GM12874 (cell line): ENCODE data around the gene ALG6.

Source experiments
- TF ChIP-seq, protein P1 (sequence below): IDR thresholded peaks from 2 replicates; pipeline ENCODE4 v1.5.1; 2011; ENCODE audit warnings: low read depth, mild to moderate bottlenecking, control low read depth, low read length, moderate library complexity; ENCODE audit not compliant: insufficient read depth

ALG6 gene

DNA sequence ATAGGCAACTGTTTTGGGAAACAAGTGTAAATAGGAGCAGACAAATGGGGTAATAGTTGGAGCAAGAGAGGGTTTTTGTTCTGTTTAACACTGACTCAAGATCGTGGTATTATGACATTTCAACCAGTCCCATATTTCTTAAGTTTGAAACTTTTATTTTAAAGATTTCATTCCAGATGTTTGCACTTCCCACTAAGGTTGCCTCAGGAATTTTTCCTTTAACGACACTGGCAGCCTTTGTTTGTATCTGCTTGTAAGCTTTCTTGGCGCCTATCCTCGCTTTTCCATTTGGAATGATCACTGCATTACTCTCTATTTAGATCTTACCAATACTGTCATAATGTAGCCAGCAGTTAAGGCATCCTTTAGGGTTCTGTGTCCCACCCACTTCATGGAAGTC is 67.7 kb downstream of the ALG6 start:
- TF ChIP-seq, protein P1, sequence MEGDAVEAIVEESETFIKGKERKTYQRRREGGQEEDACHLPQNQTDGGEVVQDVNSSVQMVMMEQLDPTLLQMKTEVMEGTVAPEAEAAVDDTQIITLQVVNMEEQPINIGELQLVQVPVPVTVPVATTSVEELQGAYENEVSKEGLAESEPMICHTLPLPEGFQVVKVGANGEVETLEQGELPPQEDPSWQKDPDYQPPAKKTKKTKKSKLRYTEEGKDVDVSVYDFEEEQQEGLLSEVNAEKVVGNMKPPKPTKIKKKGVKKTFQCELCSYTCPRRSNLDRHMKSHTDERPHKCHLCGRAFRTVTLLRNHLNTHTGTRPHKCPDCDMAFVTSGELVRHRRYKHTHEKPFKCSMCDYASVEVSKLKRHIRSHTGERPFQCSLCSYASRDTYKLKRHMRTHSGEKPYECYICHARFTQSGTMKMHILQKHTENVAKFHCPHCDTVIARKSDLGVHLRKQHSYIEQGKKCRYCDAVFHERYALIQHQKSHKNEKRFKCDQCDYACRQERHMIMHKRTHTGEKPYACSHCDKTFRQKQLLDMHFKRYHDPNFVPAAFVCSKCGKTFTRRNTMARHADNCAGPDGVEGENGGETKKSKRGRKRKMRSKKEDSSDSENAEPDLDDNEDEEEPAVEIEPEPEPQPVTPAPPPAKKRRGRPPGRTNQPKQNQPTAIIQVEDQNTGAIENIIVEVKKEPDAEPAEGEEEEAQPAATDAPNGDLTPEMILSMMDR: no peak

DNA sequence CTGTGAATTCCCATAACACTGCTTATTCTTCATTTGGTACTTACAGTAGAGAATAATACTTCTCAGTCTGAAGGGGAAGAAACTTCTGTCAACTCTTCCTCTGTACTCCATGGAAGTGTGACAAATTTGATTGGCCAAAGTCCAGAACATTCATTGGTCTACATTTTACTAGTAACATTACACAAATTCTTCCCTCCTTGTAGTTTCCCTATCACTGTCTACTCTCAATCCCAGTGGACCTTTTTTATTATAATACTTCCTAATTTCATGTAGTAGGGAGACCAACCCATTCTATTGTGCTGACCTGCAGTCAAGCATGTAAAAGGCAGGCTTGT is 74.7 kb downstream of the ALG6 start:
- TF ChIP-seq, protein P1: no peak

DNA sequence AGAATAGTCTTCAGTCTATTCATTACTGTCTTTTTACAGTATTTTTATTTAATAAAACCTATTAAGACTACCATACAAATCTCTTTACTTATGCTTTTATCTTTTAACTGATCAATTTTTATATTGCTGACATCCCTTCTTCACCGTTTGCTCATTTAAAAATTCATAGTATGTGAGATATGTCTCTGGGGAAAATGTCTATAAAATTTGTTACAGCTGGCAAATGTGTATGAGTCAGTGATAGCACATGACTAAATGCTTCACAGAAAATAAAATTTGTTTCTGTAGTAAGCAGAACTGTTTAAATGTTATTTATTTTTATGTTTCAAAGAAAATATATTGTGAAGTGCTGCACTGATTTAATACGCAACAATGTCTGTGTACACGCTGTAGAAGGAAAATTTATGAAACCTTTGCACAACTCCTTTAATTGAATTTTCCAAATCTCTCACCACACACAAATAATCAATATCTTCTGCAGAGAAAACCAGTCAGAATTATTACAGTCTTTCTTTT is 81.4 kb downstream of the ALG6 start:
- TF ChIP-seq, protein P1: no peak

DNA sequence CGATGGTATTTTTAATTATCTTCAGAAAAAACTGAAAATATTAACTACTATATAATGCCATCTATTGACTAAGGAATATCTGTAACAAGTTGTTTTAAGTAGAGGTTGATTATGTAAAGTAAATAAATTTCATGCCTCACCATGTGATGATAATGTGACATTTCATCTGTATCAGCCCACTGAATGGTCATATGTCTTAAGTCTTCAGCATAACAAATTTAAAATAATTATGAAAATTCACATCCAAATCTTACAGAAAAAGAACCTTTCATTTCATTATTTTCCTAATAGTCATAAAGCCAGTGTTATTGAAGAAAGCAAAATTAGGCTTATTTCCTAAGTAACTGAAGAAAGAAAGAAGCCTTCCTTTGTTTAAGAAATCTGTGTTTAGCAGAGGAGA is 83.0 kb downstream of the ALG6 start:
- TF ChIP-seq, protein P1: no peak

DNA sequence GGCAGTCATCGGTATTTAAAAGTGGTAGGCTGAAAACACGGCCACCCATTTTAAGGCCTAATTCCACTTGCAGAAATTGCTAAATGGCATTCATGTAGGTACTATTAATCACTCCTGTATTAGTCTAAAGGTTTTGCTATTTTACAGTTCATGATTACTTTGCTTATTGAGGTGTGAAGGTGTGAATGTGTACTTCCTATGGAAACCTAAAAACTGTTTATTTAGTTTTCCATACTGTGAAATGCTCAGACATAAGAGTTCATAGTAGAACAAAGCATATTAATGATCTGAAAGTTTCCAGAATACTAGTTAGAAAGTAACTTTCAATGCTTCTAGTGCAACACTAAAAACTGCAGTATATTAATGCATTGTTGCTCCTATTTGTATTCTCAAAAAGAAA is 85.8 kb downstream of the ALG6 start:
- TF ChIP-seq, protein P1: no peak

DNA sequence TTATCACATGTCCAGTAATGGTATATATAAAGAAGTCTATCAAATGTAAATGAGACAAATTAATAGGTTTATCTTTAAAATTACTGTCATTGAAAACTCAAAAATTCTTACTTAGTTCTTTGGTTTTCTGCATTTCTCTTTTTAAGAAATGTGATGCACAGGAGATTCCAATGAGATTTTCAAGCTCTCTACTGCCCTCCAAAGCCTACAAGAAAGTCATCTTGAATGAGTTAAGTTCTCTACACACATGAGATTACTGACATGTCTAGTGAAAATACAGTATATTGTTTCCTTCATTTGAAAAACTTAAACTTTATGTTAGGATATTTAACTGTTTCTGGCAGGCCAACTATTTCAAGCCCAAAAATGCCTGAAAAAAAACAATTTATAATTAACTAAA is 86.8 kb downstream of the ALG6 start:
- TF ChIP-seq, protein P1: no peak

DNA sequence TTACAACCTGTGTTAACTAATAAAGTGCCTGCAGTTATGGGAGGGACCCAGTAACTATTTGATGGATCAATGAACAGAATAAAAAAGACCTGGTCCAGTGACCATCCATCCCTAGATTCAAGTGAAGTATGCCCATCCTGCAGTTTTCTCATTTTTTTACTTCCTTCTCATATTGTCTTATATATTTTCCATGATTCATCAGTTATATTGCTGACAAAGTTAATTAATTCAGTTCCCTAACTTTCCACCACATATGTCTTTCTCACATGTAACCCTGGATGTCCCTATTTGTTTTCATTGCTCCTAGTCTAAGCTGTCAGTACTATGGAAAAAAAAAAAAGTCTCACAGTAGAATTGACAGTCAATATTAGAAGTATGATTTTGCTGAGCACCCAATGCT is 91.3 kb downstream of the ALG6 start:
- TF ChIP-seq, protein P1: no peak
